HG03097 (cell line): ENCODE results near the gene DCBLD1.

Experiments used
- ATAC-seq: cut with Tn5 transposase; IDR thresholded peaks from one replicate; pipeline ENCODE4 v1.9.1; 2021; ENCODE audit not compliant: unreplicated experiment, low FRiP score

The DCBLD1 gene

DNA sequence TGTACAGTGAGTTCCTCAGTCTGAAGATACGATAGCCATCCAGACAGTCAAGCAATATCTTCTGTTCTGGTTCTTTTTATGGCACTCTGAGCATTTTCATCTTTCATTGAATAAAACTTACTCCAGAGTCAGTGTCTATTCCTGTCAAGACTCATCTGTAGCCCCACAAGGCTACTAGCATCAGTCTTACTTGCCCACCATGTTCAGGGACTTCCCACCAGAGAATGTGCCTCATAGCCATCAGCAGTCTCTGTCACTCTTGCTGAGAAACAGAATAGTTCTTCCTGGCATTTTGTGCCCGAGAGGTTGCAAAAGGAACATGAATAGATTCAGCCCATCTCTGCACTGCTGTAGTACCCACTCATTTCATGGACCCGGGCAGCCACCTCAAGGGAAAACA, 12.7 kb upstream of the DCBLD1 start:
- no peak for ATAC-seq

DNA sequence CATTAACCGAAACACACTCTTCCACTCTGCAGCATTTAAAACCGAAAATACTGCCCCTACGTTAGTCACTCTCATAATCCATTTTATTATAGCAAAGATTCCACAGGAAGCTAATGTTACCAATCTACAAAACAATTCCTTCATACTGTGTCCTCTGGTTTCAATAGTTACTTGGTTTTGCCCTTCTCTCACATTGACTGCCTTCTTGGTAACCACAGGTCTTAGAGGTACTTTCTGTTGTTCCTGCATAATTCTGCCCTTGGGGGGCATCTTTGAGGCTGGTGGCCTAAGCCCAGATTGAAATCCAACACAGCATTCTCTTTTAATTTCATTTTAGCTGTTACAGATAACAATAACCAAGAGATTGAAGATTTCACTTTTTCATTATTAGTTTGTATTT, 9.8 kb upstream of the DCBLD1 start:
- ATAC-seq: no peak

DNA sequence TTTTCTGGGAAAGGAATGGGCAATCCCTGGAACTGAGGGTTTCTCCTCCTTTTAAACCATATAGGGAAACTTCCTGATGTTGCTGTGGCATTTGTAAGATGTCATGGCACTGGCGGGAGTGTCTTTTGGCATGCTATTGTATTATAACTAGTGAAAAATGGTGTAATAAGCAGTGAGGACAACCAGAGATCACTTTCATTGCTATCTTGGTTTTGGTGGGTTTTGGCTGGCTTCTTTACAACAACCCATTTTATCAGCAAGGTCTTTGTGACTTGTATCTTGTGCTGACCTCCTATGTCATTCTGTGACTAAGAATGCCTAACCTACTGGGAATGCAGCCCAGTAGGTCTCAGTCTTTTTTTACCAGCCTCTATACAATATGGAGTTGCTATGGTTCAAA, 9.1 kb upstream of the DCBLD1 start:
- no peak for ATAC-seq

DNA sequence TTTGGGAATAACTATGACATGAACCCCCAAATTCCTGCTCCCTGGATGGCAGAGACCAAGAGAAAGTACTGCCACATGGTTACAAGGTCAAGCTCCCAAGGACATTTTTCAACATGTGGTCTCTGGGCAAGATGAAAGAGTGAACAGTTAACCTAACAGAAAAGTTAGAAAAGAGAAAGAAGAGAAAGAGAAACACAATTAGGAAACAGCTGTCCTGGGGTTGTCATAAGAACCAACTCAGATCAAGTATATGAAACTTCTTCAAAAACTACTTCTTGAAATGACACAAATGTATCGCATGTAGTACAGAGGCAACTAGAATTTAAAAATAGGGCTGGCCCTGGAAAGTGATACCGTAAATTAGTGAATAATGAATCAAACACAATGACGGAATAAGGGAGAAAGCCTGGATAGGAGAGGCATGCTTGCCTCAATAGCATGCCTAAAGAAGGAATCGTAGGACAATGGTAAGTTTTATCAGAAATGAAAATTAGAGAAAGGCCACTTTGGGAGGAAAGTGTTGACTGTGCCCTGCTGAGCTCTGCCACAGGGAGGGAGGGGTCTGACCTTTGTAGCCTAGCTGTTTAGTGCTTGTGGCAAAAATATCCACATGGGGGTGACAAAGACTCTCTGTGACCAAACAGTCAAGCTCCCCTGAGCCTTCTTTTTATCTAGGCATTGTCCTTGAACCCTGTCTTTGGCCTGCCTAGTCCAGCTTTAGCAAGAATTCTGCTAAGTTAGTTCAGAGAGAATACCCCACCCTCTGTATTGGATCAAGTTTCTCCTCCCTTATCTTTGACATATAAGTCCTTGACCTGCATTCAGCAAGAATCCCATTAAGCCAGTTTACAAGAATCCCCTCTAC, 4.3 kb upstream of the DCBLD1 start:
- no peak for ATAC-seq

DNA sequence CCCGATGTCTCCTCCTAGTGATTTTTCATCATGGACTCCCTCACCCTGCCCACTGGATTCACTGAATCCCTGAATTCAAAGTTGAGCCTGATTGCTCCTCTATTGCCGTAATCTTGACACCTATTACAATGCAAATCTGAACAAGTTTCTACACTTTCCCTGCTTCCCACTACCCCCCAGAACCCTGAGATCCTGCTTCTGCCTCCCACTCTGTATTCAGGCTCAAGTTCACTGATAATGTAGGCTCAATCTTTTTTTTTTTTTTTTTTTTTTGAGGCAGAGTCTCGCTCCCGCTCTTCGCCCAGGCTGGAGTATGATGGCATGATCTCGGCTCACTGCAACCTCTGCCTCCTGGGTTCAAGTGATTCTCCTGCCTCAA, 3.6 kb upstream of the DCBLD1 start:
- no peak for ATAC-seq

DNA sequence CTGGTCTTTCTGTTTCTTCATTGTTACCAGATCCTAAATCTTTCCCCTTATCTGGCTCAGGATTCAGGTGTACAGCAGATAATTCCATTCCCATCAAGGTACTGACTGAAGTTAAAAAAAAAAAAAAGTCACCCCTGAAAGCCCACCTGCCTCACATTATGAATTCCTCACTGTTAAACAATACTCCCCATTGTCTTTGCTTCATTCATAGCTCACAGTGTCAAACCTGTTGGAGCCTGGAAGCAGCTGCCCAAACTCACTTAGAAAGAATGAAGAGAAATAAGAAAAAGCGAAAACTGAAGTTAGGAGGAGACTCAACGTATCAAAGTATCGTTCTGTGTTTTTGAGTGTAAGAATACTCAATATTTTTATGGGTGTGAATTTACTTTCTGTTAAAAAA, 1.8 kb upstream of the DCBLD1 start:
- no peak for ATAC-seq

DNA sequence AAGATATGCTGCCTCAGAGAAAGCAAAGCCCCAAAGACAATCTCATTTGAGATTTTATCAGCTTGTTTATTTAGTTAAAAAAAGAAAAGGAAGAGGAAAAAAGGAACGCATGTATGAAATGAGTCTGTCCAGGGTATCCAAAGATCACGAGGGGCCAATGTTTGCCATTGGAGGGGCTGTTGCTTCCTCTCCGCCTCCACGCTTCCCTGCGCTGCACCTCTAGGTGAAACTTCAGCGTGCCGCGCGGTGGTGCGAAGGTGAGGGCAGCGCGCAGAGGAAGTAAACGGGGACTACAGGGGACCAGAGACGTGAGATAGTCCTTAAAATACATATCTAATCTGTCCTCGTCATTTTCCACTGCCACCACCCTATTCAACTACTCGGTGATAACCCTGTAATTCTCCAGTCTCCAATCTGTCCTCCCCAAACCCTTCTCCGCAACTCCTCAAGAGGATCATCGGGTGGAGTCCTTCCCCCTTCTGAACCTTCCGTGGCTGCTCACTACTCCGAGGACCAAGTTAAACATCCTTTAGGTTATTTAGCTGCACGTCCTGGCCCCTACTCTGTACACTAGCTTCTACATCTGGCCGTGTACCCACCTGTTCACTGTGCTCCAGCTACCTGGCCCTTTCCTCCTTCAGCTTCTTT, 1.1 kb upstream of the DCBLD1 start:
- ATAC-seq: no peak

DNA sequence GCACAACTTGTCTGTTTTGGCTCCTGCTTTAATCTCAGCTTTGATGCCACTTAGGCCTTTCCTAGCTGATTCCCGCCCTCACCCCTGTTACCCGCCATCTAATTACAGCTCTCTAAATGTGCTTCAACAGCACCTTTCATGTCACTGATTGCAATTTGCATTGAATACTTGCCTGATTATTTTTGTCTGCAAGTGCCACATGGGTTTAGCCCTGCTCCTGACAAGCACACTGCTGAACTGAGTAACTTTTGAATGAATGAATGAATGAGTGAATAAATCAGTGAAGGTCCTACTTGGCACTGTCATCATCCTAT, 591 bp upstream of the DCBLD1 start:
- no peak for ATAC-seq

DNA sequence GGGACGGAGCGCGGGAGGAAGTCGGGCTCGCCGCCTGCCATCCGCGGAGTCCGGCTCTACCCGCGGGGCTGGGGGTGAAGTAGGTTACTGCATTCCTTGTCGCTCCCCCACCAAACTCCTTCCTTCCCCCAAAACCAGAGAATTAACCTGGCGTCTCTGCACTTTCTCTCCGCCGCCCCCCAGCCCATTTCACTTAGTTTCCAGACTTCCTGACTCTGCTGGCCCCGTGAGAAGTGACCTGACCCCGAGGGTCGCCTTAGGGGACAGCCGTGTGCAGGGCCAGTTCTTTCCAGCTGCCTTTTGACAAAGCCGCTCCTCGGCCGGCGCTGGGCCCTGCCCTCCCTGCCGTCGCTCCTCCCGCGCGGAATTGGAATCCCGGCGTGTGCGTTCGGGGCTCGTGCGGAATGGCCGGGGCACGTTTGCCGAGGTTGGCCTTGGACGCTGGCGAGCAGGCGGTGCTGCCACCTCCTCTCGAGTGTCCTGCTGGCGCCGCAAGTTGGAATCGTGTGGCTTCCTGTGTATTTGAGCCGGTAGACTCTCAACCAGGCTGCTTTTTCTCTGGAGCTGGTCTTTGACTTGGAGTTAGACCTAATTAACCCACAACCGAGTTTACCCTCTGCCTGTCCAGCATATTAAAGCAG, 650 bp downstream of the DCBLD1 start:
- no peak for ATAC-seq

DNA sequence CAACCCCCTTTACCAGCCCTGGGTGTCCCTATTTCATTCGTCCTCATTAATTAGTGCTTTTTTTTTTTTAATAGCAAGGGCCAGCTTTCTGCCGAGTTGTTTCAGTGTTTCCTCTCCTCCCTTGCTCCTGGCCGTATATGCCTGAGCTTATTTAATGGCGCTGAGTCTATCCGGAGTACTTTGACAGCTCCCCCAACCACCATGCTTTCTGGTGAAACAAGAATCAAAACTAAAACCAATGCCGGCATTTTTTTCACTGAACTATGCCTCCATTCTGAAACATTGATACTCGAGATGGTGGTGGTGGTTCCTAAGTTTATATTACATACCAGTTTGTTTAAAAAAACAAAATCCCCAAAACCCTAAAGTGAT, 1.2 kb downstream of the DCBLD1 start:
- no peak for ATAC-seq

DNA sequence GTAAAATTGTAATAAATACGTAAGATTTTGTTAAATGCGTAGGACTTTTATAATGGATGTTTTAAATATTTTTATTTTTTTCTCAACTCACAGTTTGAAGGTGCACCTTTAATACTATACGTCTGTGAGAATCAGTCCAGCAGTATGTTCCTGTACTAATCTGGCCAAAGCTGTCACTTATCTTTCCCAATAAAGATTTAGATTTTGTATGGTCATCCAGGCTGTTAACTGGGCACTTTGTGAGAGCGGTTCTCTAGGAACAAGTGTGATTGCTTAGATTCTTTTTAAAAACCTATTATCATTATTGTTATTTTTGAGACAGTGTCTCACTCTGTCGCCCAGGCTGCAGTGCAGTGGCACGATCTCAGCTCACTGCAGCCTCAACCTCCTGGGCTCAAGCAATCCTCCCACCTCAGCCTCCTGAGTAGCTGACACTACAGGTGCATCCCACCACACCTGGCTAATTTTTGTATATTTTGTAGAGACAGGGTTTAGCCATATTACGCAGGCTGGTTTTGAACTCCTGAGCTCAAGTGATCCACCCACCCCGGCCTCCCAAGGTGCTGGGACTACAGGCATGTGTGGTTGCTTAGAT, 1.7 kb downstream of the DCBLD1 start:
- ATAC-seq: no peak

DNA sequence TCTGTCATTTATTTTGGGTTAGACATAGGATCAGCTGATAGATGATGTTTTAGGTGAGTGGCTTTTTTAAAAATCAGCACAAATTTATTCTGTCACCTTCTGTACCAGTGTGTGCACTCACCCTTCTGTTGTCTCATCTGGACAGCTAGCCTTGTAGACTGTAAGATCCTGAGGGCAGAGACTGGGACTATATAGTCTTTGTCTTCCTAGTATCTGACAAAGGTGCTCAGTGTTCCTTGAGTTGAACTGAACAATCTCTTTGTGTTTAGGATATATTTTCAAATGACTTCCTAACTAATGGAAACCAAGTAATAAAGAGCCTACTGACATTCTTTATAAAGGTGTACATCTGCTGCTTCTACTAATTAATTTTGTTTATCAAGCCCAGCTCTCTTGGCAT, 3.0 kb downstream of the DCBLD1 start:
- no peak for ATAC-seq

DNA sequence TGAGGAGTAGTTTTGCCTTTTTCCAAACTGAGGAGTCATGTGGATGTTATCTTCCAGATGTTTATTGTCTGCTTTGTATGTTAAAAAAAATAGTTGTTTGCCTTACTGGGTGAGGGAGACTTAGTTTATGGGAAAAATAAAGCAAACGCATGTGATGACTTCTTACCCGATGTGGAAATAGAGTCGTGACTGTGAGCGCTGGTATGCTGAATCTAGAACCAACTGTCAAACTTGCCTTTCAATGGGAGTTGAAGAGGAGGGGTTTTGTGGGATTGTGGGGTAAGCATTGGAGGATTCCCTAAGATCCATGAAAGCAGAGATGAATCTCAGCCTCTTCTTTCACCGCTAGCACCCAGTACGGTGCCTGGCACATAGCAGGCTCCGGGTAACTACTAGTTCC, 5.3 kb downstream of the DCBLD1 start:
- ATAC-seq: no peak

DNA sequence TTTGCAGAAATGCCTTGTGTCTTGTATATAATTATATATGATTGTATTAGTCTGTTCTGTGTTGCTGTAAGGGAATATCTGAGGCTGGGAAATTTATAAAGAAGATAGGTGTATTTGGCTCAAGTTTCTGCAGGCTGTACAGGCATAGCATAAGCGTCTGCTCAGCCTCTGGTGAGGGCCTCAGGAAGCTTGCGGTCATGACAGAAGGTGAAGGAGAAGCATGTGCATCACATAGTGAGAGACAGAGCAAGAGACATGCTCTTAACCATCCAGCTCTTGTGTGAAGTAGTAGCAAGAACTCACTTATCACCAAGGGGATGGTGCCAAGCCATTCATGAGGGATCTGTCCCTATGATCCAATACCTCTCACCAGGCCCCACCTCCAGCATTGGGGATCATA, 6.5 kb downstream of the DCBLD1 start:
- no peak for ATAC-seq

DNA sequence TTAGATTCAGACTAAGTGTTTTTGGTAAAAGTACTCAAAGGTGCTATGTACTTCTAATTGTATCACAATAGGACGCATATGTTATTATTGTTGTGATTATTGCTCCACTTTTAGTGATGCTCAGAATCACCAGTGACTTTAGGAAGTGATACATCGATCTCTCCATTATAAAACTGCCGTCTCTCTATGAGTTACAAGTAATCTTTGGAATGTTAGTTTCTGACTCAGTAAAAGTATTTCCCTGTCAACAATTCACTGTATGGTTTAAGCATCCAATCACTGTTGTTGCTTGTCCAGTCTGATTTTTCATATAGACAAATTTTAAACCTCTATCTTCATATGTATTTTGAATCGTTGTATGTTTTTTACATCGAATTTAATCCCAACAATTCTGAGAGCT, 9.4 kb downstream of the DCBLD1 start:
- no peak for ATAC-seq

DNA sequence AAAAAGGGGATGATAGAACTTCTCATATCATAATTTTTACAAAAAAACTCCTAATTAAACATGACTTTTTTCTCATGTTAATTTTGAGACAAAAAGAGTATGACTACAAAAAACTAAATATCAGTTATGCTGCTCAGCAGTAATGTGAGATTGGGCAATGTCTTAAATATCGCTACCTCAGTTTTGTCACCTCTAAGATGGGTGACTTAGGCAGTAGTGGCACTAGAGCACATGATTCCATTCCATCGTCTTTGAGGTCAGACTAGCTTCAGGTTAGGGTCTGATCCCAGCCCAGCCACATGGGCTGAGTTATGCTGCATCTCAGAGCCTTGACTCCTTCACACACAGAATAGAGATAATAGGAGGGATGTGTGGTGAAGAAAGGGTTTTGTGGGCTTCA, 11.0 kb downstream of the DCBLD1 start:
- no peak for ATAC-seq

DNA sequence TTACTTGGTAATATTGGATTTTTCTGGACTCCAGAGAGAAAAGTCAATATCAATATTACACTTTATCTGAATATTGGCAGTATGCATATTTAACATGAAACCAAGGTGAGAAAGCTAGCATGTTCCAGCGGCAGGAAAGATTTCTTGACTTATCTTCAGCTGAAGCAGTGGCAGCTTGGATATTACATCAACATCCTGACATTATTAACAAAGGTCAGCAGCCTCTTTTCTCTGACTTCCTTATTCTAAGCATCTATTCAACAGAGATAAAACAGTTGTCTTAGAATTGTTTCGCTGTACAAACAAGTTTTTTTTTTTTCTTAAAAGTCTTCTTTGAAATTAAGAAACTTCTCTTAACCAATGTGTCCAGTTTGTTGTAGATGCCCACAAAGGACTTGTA, 11.8 kb downstream of the DCBLD1 start:
- ATAC-seq: no peak

DNA sequence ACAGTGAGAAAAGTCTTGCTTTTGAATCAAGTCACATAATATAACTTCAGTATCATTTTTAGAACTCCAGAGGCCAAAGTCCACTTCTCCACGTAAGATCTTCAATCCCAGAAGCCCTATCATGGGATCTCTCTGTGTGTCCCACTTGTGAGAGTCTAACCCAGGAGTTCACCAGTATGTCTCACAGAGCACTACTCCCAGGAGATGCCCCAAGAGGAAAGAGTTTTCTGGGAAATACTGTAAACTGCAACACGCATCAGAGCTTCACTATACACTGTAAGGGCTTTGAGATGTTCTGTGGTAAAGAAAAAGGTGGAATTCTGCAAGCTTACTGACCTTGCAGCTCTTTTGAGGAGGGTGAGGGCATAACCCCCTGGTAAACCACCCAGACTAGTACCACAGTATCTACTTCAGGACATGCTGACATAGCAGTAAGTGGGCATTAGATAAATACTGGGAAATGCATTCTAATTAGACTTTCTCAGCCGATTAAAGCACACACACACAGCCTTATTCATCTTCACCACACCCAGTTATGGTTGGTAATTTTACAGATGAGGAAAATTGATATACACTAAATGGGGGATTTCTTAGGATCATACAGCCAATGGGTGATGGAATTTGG, 12.3 kb downstream of the DCBLD1 start:
- no peak for ATAC-seq

DNA sequence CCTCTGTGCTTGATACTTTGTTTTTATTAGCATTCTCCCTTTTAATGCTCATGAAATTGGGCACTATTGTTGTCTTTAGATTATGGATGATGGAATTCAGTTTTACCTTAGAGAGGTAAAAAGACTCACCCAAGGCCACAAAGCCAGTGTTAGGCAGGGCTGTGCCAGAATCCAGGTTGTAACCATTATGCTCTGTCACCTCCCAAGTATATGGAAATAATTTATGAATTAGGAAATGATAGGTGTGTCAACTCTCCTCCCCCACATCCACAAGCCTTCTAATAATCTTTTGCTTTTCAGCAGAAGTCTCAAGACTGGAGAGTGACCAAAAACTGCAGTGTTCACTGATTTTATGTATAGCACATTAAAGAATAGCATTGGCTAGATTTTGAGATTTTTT, 13.0 kb downstream of the DCBLD1 start:
- ATAC-seq: no peak

DNA sequence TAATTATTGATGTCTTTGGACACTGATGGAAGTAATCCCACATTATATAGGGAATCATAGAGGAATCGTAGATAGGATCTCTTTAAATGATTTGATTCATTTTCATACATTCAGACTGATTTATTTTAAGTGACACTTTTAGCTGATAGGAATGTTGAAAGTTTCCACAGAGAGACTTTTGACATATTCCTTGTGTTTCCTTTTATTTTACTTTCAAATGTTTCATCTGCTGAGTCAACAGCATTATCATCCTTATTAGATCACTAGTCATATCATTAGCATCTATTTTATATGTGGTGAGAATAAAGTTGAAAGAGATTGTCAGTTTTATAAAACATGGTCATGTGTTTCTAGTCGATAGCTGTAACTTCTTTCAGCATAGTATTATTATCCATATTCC, 13.4 kb downstream of the DCBLD1 start:
- ATAC-seq: no peak

DNA sequence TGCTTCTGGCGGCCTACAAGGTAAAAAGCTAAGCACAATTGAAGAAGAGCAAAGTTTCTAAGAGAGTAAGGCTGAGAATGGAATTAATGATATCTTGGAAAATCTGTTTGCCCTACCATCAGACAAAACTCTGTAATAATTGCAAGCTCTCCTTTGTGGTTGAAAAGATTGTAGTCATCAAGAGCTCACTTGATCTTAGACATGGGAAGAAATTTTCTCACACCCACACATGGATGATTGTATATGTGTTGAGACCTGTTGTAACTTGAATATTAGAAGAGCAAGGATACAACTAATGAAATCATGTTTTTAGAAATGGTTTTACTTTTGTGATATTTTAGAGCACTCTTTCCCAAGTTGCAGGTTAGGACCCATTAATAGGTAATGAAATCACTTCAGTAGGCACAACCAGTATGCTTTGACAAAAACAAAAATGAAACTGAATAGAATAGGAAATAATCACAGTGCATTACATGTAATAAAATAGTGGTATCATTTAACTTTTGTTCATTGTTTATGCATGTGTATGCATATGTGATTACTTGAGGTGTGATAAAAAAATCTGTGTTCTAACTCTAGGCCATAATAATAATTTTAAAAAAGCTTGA, 14.0 kb downstream of the DCBLD1 start:
- ATAC-seq: peak; percentile 47
